ENCODE measurements around the gene SHOC2.

DNA sequence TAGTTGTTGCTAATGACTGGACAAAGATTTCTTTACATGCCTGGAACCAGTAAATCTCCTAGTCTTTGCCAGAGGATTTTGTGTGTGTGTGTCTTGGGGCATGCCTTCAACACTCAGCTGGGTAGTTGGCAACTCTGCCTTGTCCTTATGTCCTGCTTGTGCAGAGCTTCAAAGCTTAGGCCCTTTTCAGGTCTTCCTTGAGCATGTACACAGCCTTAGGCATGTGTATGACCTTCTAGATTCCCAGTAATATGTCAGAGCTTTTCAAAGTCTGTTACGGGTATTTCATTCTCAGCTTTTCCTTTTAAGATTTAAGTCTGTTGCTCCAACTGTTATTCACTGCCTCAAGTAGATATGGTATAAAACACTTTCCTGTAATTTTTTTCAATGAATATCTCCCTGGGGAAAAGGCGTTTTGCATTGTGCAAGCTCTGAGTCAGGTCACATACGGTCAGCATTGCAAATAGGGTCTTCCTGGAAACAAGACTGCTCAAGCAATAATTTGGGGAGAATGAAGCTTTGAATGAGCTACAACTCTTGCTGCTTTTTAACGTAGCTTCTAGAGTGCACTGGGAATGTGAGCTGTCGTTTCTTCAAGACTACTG, 25.5 kb downstream of the SHOC2 start:
- TF ChIP-seq SUZ12 (IDR thresholded peaks at IDR 0.05; ENCODE audit: extremely low read depth, insufficient read depth, insufficient read length) (no peak), ZNF274 (IDR thresholded peaks at IDR 0.05; ENCODE audit: low read depth, low read length) (no peak), YY1 (IDR thresholded peaks at IDR 0.05; ENCODE audit: insufficient read depth, insufficient read length) (no peak)
